HK-2 (cell line): ENCODE results near the gene GMIP.
A peak's percentile ranks its signal among the peaks of the same experiment; 100 is the strongest.
"Not testable (repeated sequence)": the region's sequence is repeated elsewhere in the genome, so short reads cannot be mapped to it uniquely, and the experiment has no call there.

Experiments used
- DNase-seq: peaks from one replicate; pipeline ENCODE4 v3.0.0-alpha.2; 2018; ENCODE audit not compliant: unreplicated experiment

The GMIP gene

DNA sequence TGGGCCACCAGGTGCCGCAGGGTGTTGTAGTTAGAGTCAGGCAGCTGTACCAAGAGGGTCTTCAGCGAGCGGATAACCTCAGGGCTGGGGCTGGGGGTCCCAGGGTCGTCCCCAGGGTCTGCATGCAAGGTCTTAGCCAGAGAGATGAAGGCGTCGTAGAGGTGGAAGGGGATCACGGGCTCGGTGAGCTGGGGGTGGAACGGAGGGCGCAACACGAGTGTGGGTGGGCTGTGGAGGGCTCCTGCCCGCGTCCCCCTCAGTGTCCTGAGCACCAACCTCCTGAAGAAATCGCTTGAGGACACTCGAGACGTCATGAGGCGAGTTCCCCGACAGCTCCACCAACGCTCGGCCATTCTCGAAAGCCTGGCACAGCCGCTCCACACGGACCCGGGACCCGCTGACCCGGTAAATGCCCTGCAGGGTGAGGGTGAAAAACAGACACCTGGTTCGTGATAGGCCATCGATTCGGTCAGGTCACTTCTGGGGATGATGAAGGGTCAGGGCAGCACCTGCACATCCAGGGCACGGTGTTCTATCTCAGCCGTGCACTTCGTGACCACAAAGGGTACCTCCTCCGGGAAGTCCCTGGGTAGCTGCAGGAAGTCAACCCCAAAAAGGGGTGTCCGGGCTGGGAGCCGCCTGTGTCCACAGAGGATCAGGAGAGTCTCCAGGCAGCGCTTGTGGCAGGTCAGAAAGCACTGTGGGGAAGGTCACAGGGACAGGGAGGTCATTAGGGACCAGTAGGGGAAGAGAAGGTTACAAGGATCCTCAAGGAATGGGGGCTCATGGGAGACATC lies 8.7 kb downstream of the GMIP start:
- DNase-seq = no peak

GRCh38 chr19:19633711-19634515 lies 9.5 kb downstream of the GMIP start:
- no peak for DNase-seq

- no peak for DNase-seq
These were observed 10.8 kb downstream of the GMIP start for GRCh38 chr19:19632661-19633060.

DNA sequence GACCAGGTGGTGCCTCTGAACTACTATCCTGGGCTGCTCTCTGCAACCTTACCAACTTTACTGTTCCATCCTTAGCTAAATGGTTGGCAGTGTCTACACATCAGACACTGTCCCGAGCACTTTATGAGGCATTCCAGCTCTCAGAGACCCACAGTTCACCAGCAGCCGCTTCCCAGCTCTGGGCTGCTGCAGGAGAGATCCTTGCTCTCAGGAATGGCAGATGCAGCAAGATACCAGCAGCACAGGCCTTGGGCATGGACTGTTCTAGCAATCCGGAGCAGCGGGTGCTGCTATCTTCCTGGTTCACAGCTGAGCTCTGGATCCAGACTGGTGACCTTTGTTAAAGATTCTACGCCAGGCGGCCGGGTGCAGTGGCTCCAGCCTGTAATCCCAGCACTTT lies 12.1 kb downstream of the GMIP start:
- no peak for DNase-seq

- DNase-seq = no peak
These were observed 13.0 kb downstream of the GMIP start for GRCh38 chr19:19630426-19630825.

DNA sequence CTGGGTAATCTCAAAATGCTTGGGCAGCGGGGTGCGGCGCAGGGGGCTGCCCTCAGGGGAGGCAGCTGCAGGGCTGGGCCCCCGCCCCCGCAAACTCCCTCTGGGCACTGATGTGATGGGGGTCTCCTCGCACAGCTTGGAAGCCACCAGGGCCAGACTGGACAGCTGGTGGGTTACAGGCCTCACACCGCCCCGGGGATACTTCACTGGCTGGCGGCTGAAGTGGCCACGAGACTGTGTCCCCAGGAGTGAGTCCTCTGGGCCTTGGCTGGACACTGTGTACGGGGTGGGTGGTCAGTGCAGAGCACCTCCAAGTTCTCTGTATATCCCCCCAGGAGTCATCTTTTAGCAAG lies 13.4 kb downstream of the GMIP start:
- DNase-seq = no peak

DNA sequence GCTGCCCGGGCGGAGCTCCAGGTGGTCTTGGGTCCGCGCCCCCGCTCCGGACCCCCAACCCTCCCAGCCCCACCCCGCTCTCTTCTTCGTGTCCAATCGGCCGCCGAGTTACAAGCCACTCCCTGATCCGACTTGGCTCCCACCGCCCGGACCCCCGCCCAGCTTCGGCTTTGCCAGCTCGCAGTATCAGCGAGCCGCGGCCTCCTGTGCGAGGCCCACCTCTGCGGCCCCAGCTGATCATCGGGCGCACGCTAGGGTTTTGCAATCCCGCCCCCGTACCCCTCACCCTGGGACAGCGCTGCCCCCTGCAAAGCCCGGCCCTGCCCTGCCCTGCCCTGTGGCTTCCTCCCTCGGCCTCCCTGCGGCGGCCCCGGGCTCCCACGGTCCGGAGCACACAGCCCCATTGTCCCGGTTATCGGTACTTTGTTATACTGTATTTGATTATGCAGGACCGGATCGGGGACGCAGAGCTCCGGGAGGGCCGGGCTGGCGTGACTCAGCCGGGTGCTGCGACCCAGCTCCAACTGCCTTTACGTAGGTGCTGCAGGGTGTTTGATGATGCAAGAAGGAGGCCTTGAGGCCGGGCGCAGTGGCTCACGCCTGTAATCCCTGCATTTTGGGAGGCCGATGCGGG lies 14.8 kb downstream of the GMIP start:
- DNase-seq = no peak

GRCh38 chr19:19627621-19628500 lies 15.6 kb downstream of the GMIP start, which contains the start of gene LPAR2:
Gene LPAR2 (minus strand): TSS chr19:19628220. CDS start chr19:19627275, 945 bp downstream.
- DNase-seq = no peak

DNA sequence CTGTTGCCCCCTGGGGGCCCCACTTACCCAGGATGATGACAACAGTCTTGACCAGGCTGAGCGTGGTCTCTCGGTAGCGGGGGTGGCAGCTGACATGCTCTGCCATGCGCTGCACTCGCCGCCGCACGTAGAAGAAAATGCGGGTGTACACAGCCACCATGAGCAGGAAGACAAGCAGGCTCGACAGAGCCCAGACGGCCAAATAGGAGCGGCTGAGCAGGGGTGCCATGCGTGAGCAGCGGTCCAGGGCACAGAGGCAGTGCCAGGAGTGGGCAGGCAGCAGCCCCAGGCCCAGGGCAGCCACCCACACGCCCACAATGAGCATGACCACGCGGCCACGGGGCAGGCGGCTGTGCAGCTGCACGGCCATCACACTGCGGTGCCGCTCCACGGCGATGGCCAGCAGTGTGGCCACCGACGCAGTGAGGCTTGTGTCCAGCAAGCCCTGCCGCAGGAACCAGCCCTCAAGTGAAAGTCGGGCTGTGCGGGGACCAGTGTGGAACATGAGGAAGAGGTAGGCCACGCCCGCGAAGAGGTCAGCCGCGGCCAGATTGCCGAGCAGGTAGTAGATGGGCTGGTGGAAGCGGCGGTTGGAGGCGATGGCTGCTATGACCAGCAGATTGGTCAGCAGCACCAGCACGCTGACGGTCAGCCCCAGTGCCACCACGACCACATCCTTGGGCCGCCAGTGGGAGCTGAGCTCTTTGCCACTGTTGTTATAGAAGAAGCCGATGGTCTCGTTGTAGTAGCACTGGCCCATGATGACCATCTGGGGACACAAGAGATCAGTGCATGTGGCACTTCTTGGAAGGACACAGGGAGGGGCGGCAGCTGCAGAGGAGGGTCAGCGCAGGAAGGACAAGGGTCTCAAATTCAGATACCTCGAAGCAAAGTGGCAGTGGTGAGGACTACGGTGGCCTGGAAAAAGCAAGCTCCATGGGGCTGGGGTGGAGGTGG lies 16.7 kb downstream of the GMIP start:
- DNase-seq = no peak

- no peak for DNase-seq
These were observed 19.4 kb downstream of the GMIP start for GRCh38 chr19:19624032-19624570.

- no peak for DNase-seq
These were observed 20.1 kb downstream of the GMIP start for GRCh38 chr19:19623383-19623782.

DNA sequence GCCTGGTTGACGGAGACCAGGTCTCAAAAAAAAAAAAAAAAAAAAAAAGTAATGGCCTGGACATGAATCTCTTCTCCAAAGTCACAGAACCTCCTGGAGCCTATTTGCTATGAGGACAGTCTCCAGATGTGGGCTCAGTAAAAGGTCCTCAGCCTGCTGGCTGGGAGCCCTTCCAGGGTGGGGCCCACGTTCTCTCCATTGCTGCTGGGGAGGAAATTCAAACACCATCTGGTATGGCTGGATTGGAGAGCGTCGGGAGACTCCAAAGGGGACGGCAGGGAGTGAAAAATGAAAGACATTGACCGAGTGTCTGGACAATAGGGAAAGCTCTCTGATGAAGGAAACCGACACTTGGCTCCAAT lies 23.6 kb downstream of the GMIP start:
- DNase-seq = no peak

GRCh38 chr19:19619181-19619848 lies 24.1 kb downstream of the GMIP start:
- no peak for DNase-seq

DNA sequence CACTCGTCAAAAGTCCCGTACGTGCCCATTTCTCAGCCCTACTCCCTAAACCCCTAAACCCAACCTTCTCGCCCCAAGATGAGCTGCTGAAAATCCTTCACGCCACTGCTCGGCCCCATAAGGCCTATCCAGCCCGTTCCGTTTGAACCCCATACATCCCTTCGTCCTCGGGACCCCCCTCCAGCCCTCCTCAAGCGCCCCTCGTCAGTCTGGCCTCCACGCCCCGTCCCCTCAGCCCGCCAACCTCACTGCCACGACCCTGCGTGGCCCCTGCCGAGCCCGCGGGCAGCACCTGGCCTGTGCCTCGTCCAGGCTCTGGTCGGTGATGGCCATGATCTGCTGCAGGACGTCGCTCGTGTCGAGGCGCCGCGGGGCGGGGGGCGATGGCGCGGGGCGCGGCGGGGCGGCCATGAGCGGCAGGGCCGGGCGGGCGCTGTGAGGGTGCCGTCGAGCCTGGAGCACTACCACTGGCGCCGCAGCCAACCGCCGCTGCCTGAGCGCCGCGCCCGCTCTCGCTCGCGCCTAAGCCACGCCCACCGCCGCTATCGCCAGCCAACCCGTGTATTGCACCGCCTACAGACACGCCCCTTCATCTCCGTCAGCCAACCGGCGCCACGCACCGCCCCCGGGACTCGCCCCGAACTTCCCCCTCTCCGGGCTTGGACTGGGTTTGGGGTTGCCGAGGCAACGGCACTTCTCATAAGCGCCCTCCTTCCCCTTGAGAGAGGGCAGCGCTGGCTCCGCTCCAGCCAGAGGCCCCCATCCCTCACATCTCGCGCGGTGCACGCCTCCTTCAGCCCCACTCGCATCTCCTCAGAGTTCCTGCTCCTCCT lies 25.0 kb downstream of the GMIP start, which contains the start of gene PBX4:
TSS of gene PBX4 (minus strand) at position 469 of the 833 bp plus-strand sequence. CDS start at position 411, 58 bp downstream.
- DNase-seq = peak; percentile 97

- DNase-seq = peak; percentile 60
These were observed 28.4 kb downstream of the GMIP start for GRCh38 chr19:19615086-19615485.

- DNase-seq = no peak
These were observed 30.0 kb downstream of the GMIP start for GRCh38 chr19:19613506-19613905.

- DNase-seq = no peak
These were observed 32.9 kb downstream of the GMIP start for GRCh38 chr19:19610376-19611202.

DNA sequence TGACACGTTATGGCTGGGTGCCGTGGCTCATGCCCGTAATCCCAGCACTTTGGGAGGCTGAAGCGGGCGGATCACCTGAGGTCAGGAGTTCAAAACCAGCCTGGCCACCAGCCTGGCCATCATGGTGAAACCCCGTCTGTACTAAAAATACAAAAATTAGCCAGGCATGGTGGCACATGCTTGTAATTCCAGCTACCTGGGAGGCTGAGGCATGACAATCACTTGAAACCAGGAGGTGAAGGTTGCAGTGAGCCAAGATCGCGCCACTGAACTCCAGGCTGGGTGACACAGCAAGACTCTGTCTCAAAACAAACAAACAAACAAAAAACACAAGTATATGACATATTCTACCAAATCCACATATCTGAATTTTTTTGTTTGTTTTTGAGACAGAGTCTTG lies 36.8 kb downstream of the GMIP start:
- DNase-seq = not testable (repeated sequence)
